ENCODE data around the gene ADCY10. TPM values are rescaled to one million over a fixed set of nuclear protein-coding genes. Genes with fewer than 3 reads are reported as not detected.

Gene ADCY10
- total RNA-seq, 4 donors from 2014 or later, result 0.07 to 1.2 TPM; not detected in 2

- no peak for TF ChIP-seq POLR2A (IDR thresholded peaks at IDR 0.05)
- TF ChIP-seq, protein P1, sequence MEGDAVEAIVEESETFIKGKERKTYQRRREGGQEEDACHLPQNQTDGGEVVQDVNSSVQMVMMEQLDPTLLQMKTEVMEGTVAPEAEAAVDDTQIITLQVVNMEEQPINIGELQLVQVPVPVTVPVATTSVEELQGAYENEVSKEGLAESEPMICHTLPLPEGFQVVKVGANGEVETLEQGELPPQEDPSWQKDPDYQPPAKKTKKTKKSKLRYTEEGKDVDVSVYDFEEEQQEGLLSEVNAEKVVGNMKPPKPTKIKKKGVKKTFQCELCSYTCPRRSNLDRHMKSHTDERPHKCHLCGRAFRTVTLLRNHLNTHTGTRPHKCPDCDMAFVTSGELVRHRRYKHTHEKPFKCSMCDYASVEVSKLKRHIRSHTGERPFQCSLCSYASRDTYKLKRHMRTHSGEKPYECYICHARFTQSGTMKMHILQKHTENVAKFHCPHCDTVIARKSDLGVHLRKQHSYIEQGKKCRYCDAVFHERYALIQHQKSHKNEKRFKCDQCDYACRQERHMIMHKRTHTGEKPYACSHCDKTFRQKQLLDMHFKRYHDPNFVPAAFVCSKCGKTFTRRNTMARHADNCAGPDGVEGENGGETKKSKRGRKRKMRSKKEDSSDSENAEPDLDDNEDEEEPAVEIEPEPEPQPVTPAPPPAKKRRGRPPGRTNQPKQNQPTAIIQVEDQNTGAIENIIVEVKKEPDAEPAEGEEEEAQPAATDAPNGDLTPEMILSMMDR (IDR thresholded peaks at IDR 0.05 in 4 of 5, conservative IDR thresholded peaks at IDR 0.05 in 1 of 5), result no peak
- H3K36me3 ChIP-seq, result peaks cover 0 to 37% of the 10 kb centered on the region in 2 donors
Observed at GRCh38 chr1:167776616-167777268, 137.2 kb downstream of the ADCY10 start.

DNA sequence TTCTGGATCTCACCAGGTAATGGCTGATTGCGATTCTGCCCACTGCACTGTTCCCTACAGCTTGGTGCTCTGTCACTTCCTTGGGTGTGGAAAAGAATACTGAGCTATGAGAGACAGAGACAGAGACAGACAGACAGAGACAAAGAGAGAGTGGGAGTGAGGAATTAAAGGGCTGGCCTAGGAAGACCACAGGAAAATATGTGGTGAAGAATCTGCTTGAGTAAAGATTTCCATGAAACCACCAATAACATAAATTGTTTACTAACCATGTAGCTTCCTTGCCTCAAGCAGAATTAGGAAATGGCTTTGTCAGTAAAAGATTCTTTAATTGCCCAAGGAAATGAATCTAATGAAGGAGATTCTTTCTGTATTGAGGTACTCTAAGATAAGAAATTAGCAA, 137.8 kb downstream of the ADCY10 start:
- Histone ChIP-seq H3K4me1 (no peaks in the 10 kb centered on the region), H3K27me3 (no peaks in the 10 kb centered on the region), H3K9me3 (no peaks in the 10 kb centered on the region), H3K36me3 (peaks cover 0 to 33% of the 10 kb centered on the region in 2 donors), H3K4me3 (no peak overlapping the region), H3K27ac (no peak overlapping the region)
- no peak for ATAC-seq
- TF ChIP-seq, protein P1 (IDR thresholded peaks at IDR 0.05 in 4 of 5, conservative IDR thresholded peaks at IDR 0.05 in 1 of 5), result no peak
- TF ChIP-seq POLR2A (IDR thresholded peaks at IDR 0.05), result no peak
- DNase-seq, result no peak
- in situ Hi-C loops (cut with MboI; ENCODE audit: low sequenced_read_pairs in 4 of 4) (no loop called here), intact Hi-C loops (cut with DNase I; ENCODE audit: low total_unique reads) (no loop called here)

More at GRCh38 chr1:167776616-167777268, 137.2 kb downstream of the ADCY10 start:
- in situ Hi-C loops (cut with MboI; ENCODE audit: low sequenced_read_pairs in 4 of 4) (no loop called here), intact Hi-C loops (cut with DNase I; ENCODE audit: low total_unique reads) (no loop called here)
- no peak overlapping the region for H3K4me3 ChIP-seq
- no peaks in the 10 kb centered on the region for H3K4me1 ChIP-seq
- no peak overlapping the region for H3K27ac ChIP-seq
- DNase-seq, result no peak
- no peaks in the 10 kb centered on the region for H3K27me3 ChIP-seq
- no peak for ATAC-seq
- H3K9me3 ChIP-seq, result no peaks in the 10 kb centered on the region

DNA sequence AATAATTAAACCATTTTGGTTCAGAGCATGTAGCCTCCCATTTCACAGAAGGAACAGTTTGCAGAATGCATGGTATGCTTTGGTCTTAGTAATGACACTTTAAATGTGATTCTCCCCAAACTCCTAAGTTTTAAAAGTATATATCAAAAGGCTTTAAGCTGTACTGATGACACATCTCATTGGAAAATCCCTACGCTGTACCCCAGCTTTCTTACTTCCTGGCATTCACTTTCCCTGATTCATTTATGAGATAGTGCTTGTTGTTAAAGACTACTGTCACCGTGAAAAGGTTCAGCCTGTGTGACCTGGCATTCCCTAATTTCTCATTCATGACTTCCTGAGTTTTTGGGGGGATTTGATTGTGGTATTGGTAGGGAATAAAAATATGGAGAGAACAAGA, 138.8 kb downstream of the ADCY10 start:
- Histone ChIP-seq H3K36me3 (peaks cover 0 to 23% of the 10 kb centered on the region in 2 donors), H3K4me3 (no peak overlapping the region), H3K27me3 (no peaks in the 10 kb centered on the region), H3K9me3 (no peaks in the 10 kb centered on the region), H3K4me1 (no peaks in the 10 kb centered on the region), H3K27ac (no peak overlapping the region)
- intact Hi-C loops (cut with DNase I; ENCODE audit: low total_unique reads), result no loop called here
- no peak for DNase-seq
- in situ Hi-C loops (cut with MboI; ENCODE audit: low sequenced_read_pairs in 4 of 4), result no loop called here
- ATAC-seq, result no peak
- TF ChIP-seq, protein P1 (IDR thresholded peaks at IDR 0.05 in 4 of 5, conservative IDR thresholded peaks at IDR 0.05 in 1 of 5), result no peak
- TF ChIP-seq POLR2A (IDR thresholded peaks at IDR 0.05), result no peak

DNA sequence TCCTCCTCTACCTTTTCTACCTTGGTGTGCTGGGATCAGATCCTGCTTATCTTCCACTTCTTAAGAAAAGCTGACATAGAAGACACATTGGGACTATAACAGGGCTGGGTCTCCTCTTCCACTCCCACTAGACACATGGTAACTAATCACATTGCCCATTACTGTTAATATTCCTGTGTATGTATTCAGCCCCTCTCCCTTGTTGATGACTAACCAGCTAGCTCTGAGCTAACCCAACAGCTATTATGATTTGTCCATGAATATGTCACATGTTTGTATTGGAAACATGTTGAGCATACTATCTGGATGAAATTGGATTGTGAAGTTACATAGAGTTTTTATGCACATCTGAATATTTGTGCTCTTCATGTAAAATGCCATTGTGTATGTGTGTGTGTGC, 139.2 kb downstream of the ADCY10 start:
- Histone ChIP-seq H3K27ac (no peak overlapping the region), H3K36me3 (peaks cover 0 to 22% of the 10 kb centered on the region in 2 donors), H3K9me3 (no peaks in the 10 kb centered on the region), H3K4me3 (no peak overlapping the region), H3K27me3 (no peaks in the 10 kb centered on the region), H3K4me1 (no peaks in the 10 kb centered on the region)
- no peak for TF ChIP-seq POLR2A (IDR thresholded peaks at IDR 0.05)
- TF ChIP-seq, protein P1 (IDR thresholded peaks at IDR 0.05 in 4 of 5, conservative IDR thresholded peaks at IDR 0.05 in 1 of 5), result no peak
- DNase-seq (no peak), ATAC-seq (no peak)
- in situ Hi-C loops (cut with MboI; ENCODE audit: low sequenced_read_pairs in 4 of 4) (no loop called here), intact Hi-C loops (cut with DNase I; ENCODE audit: low total_unique reads) (no loop called here)

GRCh38 chr1:167773516-167773915, 140.4 kb downstream of the ADCY10 start:
- no peaks in the 10 kb centered on the region for H3K9me3 ChIP-seq
- ATAC-seq (no peak), DNase-seq (no peak)
- H3K27ac ChIP-seq, result no peak overlapping the region
- no peak overlapping the region for H3K4me3 ChIP-seq
- TF ChIP-seq, protein P1 (IDR thresholded peaks at IDR 0.05 in 4 of 5, conservative IDR thresholded peaks at IDR 0.05 in 1 of 5), result no peak
- no peak for TF ChIP-seq POLR2A (IDR thresholded peaks at IDR 0.05)
- no peaks in the 10 kb centered on the region for H3K4me1 ChIP-seq
- peaks cover 0 to 25% of the 10 kb centered on the region in 2 donors for H3K36me3 ChIP-seq
- H3K27me3 ChIP-seq, result no peaks in the 10 kb centered on the region
- in situ Hi-C loops (cut with MboI; ENCODE audit: low sequenced_read_pairs in 4 of 4) (no loop called here), intact Hi-C loops (cut with DNase I; ENCODE audit: low total_unique reads) (no loop called here)

Data from gastrocnemius medialis (tissue), 4 donors.